Suprapubic skin (tissue), 4 donors: ENCODE data around the gene FAM174B. TPM values are rescaled to one million over a fixed set of nuclear protein-coding genes. Genes with fewer than 3 reads are reported as not detected.

ENCODE experiments used
- DNase-seq, 2 donors: peaks; one replicate each; pipeline ENCODE4 v3.0.0-alpha.2; 2019; ENCODE audit warnings: low spot score in 2 of 2
- H3K27ac ChIP-seq: fragments of 200-600 bp; sonication (generic); one replicate; pipeline ENCODE4 v1.5.1; 2019
- H3K27me3 ChIP-seq: fragments of 200-600 bp; sonication (generic); one replicate; pipeline ENCODE4 v1.5.1; 2019
- H3K36me3 ChIP-seq: fragments of 200-600 bp; sonication (generic); one replicate; pipeline ENCODE4 v1.5.1; 2019
- H3K4me1 ChIP-seq: fragments of 200-600 bp; sonication (generic); one replicate; pipeline ENCODE4 v1.5.1; 2019
- H3K4me3 ChIP-seq: fragments of 200-600 bp; sonication (generic); one replicate; pipeline ENCODE4 v1.5.1; 2019; ENCODE audit warnings: mild to moderate bottlenecking
- H3K9me3 ChIP-seq: fragments of 200-600 bp; sonication (generic); one replicate; pipeline ENCODE4 v1.5.1; 2019
- CTCF ChIP-seq, 2 donors: fragments of 200-600 bp in 1 of 2; fragments of 450-650 bp in 1 of 2; sonication (generic) in 1 of 2; IDR thresholded peaks; one replicate each; pipeline ENCODE4 v1.5.1; 2016 to 2019; ENCODE audit warnings: antibody characterized with exemption in 2 of 2, mild to moderate bottlenecking in 1 of 2, moderate library complexity in 1 of 2
- EP300 ChIP-seq: sonication (generic); formaldehyde crosslinking; IDR thresholded peaks from one replicate; pipeline ENCODE4 v1.6.1; 2017; ENCODE audit warnings: antibody characterized with exemption
- POLR2A ChIP-seq, 2 donors: fragments of 450-650 bp; IDR thresholded peaks; one replicate each; pipeline ENCODE4 v1.6.1; 2017; ENCODE audit warnings: antibody characterized with exemption in 2 of 2, mild to moderate bottlenecking in 2 of 2, moderate library complexity in 2 of 2
- POLR2AphosphoS5 ChIP-seq, 3 donors: sonication (generic); formaldehyde crosslinking; IDR thresholded peaks; one replicate each; pipeline ENCODE4 v1.6.1; 2017; ENCODE audit warnings: antibody characterized with exemption in 3 of 3
- WGBS: methylation state at CpG from one replicate; pipeline ENCODE4 v1.1.5; 2018; 5-methylcytosine and 5-hydroxymethylcytosine counted together
- total RNA-seq, 4 donors: library from RNA; depleted of rRNA; stranded (reverse); fragments of >200 nt; gene quantifications; one replicate each; pipeline ENCODE4 v1.1.0, GENCODE V29; 2016

Gene FAM174B
- total RNA-seq, 4 donors from 2014 or later, result 6.2 to 24.0 (median 18.3) TPM

- H3K4me3 ChIP-seq, result peak overlapping the region; percentile 14
- TF ChIP-seq POLR2AphosphoS5 (IDR thresholded peaks at IDR 0.05) (no peak), POLR2A (IDR thresholded peaks at IDR 0.05) (no peak), EP300 (no peak), CTCF (IDR thresholded peaks at IDR 0.05) (no peak)
- no peaks in the 10 kb centered on the region for H3K9me3 ChIP-seq
- peaks cover 30% of the 10 kb centered on the region for H3K4me1 ChIP-seq
- no peaks in the 10 kb centered on the region for H3K27me3 ChIP-seq
- no peaks in the 10 kb centered on the region for H3K36me3 ChIP-seq
- WGBS, result 27% methylated on average over 7 of the region's 15 CpGs
- peak in 1 of 2 donors; percentile 85 for DNase-seq
- H3K27ac ChIP-seq, result peak overlapping the region; percentile 66
Observed at GRCh38 chr15:92624401-92624991, 31.1 kb downstream of the FAM174B start.

GRCh38 chr15:92623435-92623834 lies 32.1 kb downstream of the FAM174B start:
- no peak overlapping the region for H3K4me3 ChIP-seq
- no peak overlapping the region for H3K27ac ChIP-seq
- no peaks in the 10 kb centered on the region for H3K27me3 ChIP-seq
- no peak for TF ChIP-seq POLR2AphosphoS5 (IDR thresholded peaks at IDR 0.05)
- TF ChIP-seq POLR2A (IDR thresholded peaks at IDR 0.05), result no peak
- no peak for TF ChIP-seq CTCF (IDR thresholded peaks at IDR 0.05)
- 75% methylated on average over 14 of the region's 14 CpGs for WGBS
- peak in 1 of 2 donors; percentile 54 for DNase-seq
- H3K9me3 ChIP-seq, result no peaks in the 10 kb centered on the region
- H3K36me3 ChIP-seq, result no peaks in the 10 kb centered on the region
- H3K4me1 ChIP-seq, result peaks cover 32% of the 10 kb centered on the region

- TF ChIP-seq POLR2AphosphoS5 (IDR thresholded peaks at IDR 0.05) (no peak), CTCF (IDR thresholded peaks at IDR 0.05) (no peak), EP300 (no peak), POLR2A (IDR thresholded peaks at IDR 0.05) (no peak)
- no peaks in the 10 kb centered on the region for H3K27me3 ChIP-seq
- peaks cover 38% of the 10 kb centered on the region for H3K4me1 ChIP-seq
- no peak overlapping the region for H3K27ac ChIP-seq
- no peaks in the 10 kb centered on the region for H3K9me3 ChIP-seq
- peak in 1 of 2 donors; percentile 46 for DNase-seq
- no peaks in the 10 kb centered on the region for H3K36me3 ChIP-seq
- WGBS, result 98% methylated on average over 10 of the region's 19 CpGs
- H3K4me3 ChIP-seq, result no peak overlapping the region
Observed at GRCh38 chr15:92621972-92622533, 33.5 kb downstream of the FAM174B start.

GRCh38 chr15:92620991-92621390 lies 34.6 kb downstream of the FAM174B start:
- no peak for DNase-seq
- TF ChIP-seq EP300 (no peak), POLR2A (IDR thresholded peaks at IDR 0.05) (no peak), POLR2AphosphoS5 (IDR thresholded peaks at IDR 0.05) (no peak), CTCF (IDR thresholded peaks at IDR 0.05) (no peak)
- Histone ChIP-seq H3K27ac (no peak overlapping the region), H3K36me3 (no peaks in the 10 kb centered on the region), H3K9me3 (no peaks in the 10 kb centered on the region), H3K27me3 (no peaks in the 10 kb centered on the region), H3K4me3 (no peak overlapping the region), H3K4me1 (peaks cover 38% of the 10 kb centered on the region)
- 96% methylated on average over 5 of the region's 5 CpGs for WGBS

- peak overlapping the region; percentile 18 for H3K27ac ChIP-seq
- no peaks in the 10 kb centered on the region for H3K27me3 ChIP-seq
- TF ChIP-seq EP300, result no peak
Observed at GRCh38 chr15:92619145-92620101, 36.2 kb downstream of the FAM174B start.

More at GRCh38 chr15:92619145-92620101, 36.2 kb downstream of the FAM174B start:
- peak; percentile 32 to 34 for DNase-seq
- Histone ChIP-seq H3K4me3 (no peak overlapping the region), H3K36me3 (no peaks in the 10 kb centered on the region), H3K9me3 (no peaks in the 10 kb centered on the region), H3K4me1 (peaks cover 25% of the 10 kb centered on the region)
- 82% methylated on average over 12 of the region's 12 CpGs for WGBS
